PC-3 (cell line): ENCODE measurements around the gene BPI.

Experiments
- EZH2 ChIP-seq: fragments of 300-600 bp; sonication (generic); IDR thresholded peaks from one replicate; pipeline ENCODE4 v1.6.1; 2017; ENCODE audit warnings: antibody characterized with exemption, mild to moderate bottlenecking, low read length; ENCODE audit not compliant: unreplicated experiment
- EZH2phosphoT487 ChIP-seq: fragments of 300-600 bp; sonication (generic); IDR thresholded peaks from 2 replicates; pipeline ENCODE4 v1.6.1; 2018; ENCODE audit warnings: mild to moderate bottlenecking, antibody characterized with exemption, low read length, borderline replicate concordance
- TF ChIP-seq, protein P1 (sequence below): fragments of 300-600 bp; sonication (generic); conservative IDR thresholded peaks from 2 replicates; pipeline ENCODE4 v1.5.1; 2017; ENCODE audit warnings: antibody characterized with exemption, low read depth, mild to moderate bottlenecking, low read length

DNA sequence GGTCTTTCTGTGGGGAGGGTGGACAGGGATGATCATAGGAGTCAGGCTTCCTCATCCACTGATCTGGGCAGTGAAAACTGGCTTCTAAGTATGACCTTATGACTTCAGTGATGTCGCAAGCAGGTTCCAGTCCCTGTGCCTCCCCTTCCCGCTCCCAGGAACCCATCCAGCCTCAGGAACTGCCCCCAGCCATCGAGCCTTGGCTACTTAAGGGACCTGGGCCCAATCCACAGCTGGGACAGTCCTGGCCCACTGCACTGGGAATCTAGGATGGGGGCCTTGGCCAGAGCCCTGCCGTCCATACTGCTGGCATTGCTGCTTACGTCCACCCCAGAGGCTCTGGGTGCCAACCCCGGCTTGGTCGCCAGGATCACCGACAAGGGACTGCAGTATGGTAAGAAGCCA lies 42.3 kb downstream of the BPI start, which contains the start of gene LBP:
- TF ChIP-seq, protein P1, sequence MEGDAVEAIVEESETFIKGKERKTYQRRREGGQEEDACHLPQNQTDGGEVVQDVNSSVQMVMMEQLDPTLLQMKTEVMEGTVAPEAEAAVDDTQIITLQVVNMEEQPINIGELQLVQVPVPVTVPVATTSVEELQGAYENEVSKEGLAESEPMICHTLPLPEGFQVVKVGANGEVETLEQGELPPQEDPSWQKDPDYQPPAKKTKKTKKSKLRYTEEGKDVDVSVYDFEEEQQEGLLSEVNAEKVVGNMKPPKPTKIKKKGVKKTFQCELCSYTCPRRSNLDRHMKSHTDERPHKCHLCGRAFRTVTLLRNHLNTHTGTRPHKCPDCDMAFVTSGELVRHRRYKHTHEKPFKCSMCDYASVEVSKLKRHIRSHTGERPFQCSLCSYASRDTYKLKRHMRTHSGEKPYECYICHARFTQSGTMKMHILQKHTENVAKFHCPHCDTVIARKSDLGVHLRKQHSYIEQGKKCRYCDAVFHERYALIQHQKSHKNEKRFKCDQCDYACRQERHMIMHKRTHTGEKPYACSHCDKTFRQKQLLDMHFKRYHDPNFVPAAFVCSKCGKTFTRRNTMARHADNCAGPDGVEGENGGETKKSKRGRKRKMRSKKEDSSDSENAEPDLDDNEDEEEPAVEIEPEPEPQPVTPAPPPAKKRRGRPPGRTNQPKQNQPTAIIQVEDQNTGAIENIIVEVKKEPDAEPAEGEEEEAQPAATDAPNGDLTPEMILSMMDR: no peak
- TF ChIP-seq EZH2 (no peak), EZH2phosphoT487 (no peak)
